Measurements from ENCODE around the gene HNRNPA2B1. TPM values are rescaled to one million over a fixed set of nuclear protein-coding genes. Genes with fewer than 3 reads are reported as not detected.

Gene HNRNPA2B1
- total RNA-seq, 1 experiment from 2014 or later, result 1,137 TPM

DNA sequence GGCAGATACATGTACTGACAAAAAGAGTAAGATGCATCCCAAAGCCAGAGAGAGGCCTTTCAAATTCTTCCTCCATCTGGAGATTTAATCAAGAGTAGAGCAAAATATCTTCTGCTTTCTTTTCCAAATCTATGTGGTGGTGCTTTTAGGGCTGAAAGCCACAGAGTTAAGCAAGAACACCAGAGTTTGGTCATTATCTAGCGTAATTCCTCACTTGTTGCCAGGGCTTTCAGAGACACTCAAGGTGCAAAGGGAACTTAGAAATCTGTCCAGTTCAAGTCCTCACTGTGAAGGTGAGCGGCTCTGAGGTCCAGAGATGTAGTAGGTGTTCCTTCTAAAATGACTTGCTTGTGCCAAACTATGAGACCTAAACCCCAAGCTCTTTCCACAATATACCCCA lies 59.5 kb downstream of the HNRNPA2B1 start:
- DNase-seq, result no peak
- Histone ChIP-seq H3K27me3 (ENCODE audit: insufficient read depth, low read length) (no peaks in the 10 kb centered on the region), H3K18ac (ENCODE audit: insufficient read length, low read depth, low read length) (no peak overlapping the region), H3K79me1 (ENCODE audit: insufficient read depth, low read depth, low read length, poor library complexity, severe bottlenecking) (no peaks in the 10 kb centered on the region), H4K8ac (replicated peaks; ENCODE audit: insufficient read length, low read depth, low read length) (no peak overlapping the region), H3K4ac (ENCODE audit: low read depth, low read length) (no peak overlapping the region), H4K91ac (ENCODE audit: insufficient read length, low read depth, low read length) (no peak overlapping the region), H2BK20ac (ENCODE audit: low read depth, low read length, poor library complexity, severe bottlenecking) (no peak overlapping the region), H3K23me2 (ENCODE audit: insufficient read length, low read depth, low read length, poor library complexity, severe bottlenecking) (no peaks in the 10 kb centered on the region), H3K27ac (ENCODE audit: insufficient read length, low read depth, low read length) (no peak overlapping the region), H2BK5ac (ENCODE audit: insufficient read length, low read length) (no peak overlapping the region), H2AFZ (ENCODE audit: low read length) (no peak overlapping the region), H3K79me2 (ENCODE audit: insufficient read depth, low read length) (no peaks in the 10 kb centered on the region), H2BK12ac (ENCODE audit: insufficient read length, low read depth, low read length) (no peak overlapping the region), H3K14ac (ENCODE audit: insufficient read depth, low read length) (no peak overlapping the region), H3K56ac (ENCODE audit: insufficient read length, low read depth, low read length) (no peak overlapping the region), H2BK15ac (ENCODE audit: low read depth, low read length) (no peak overlapping the region), H3K9ac (ENCODE audit: extremely low read depth, insufficient read length, low read length) (no peak overlapping the region), H3K23ac (ENCODE audit: insufficient read length, low read depth, low read length) (no peak overlapping the region), H3K4me1 (ENCODE audit: insufficient read depth, low read length) (no peaks in the 10 kb centered on the region), H4K20me1 (ENCODE audit: control insufficient read depth, insufficient read depth, insufficient read length) (no peaks in the 10 kb centered on the region), H3K4me2 (ENCODE audit: insufficient read depth, insufficient read length, low read length) (no peak overlapping the region), H4K5ac (ENCODE audit: insufficient read length, low read depth, low read length) (no peak overlapping the region), H3K9me3 (ENCODE audit: control insufficient read depth, low read depth, low read length) (no peaks in the 10 kb centered on the region), H3T11ph (ENCODE audit: low read length) (no peak overlapping the region), H2BK120ac (ENCODE audit: low read depth, low read length, poor library complexity, severe bottlenecking) (no peak overlapping the region), H2AK5ac (ENCODE audit: insufficient read length, low read length) (no peak overlapping the region)
- Mint-ChIP-seq H3K36me3 (ENCODE audit: insufficient read depth in 1 of 3, low read depth in 3 of 3) (peaks cover under 1 to 2% (median 1%) of the 10 kb centered on the region in 3 experiments; a peak in 2 of 7 replicates), H3K27ac (no peak overlapping the region), H3K4me3 (no peak overlapping the region), H3K9me3 (peaks cover 2% of the 10 kb centered on the region in 2 experiments; a peak in 2 of 5 replicates), H3K27me3 (ENCODE audit: low read depth) (peaks cover 2% of the 10 kb centered on the region; the same call in 1 of the 2 replicates), H3K4me1 (no peaks in the 10 kb centered on the region)
- TF ChIP-seq, protein P1, sequence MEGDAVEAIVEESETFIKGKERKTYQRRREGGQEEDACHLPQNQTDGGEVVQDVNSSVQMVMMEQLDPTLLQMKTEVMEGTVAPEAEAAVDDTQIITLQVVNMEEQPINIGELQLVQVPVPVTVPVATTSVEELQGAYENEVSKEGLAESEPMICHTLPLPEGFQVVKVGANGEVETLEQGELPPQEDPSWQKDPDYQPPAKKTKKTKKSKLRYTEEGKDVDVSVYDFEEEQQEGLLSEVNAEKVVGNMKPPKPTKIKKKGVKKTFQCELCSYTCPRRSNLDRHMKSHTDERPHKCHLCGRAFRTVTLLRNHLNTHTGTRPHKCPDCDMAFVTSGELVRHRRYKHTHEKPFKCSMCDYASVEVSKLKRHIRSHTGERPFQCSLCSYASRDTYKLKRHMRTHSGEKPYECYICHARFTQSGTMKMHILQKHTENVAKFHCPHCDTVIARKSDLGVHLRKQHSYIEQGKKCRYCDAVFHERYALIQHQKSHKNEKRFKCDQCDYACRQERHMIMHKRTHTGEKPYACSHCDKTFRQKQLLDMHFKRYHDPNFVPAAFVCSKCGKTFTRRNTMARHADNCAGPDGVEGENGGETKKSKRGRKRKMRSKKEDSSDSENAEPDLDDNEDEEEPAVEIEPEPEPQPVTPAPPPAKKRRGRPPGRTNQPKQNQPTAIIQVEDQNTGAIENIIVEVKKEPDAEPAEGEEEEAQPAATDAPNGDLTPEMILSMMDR (conservative IDR thresholded peaks at IDR 0.05), result no peak
- no CpG with 5 or more reads among the region's 2 CpGs for WGBS (ENCODE audit: extremely low coverage, insufficient read length, low lambda C conversion rate)
